Lower leg skin (tissue), 3 donors: ENCODE data around the gene LRP6.

Experiments used
- POLR2A ChIP-seq, 2 donors: fragments of 450-650 bp; IDR thresholded peaks; one replicate each; pipeline ENCODE4 v1.6.1; 2016 to 2017; ENCODE audit warnings: antibody characterized with exemption in 2 of 2, mild to moderate bottlenecking in 1 of 2, moderate library complexity in 1 of 2
- TF ChIP-seq, protein P1 (sequence below), 3 donors: fragments of 450-650 bp; IDR thresholded peaks; one replicate each; pipeline ENCODE4 v1.5.1; 2016; ENCODE audit warnings: antibody characterized with exemption in 3 of 3, mild to moderate bottlenecking in 3 of 3, moderate library complexity in 2 of 3

DNA sequence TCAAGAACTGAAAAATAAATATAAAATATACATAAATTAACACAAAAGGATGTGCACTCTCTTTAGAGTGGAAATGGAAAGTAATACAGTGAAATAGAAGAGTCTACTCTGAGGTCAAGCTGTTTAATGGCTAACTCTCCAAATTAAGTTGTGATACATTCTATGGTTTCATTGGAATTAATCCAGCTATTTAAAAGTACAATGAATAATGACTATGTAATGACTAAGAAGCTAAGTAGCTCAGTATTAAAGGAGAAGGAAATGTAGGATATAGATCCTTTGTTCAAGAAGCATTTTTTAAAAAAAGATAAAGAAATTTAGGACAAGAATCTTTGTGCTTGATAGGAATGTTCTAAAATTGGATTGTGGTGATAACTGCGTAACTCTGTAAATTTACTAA lies 85.3 kb downstream of the LRP6 start:
- TF ChIP-seq, protein P1, sequence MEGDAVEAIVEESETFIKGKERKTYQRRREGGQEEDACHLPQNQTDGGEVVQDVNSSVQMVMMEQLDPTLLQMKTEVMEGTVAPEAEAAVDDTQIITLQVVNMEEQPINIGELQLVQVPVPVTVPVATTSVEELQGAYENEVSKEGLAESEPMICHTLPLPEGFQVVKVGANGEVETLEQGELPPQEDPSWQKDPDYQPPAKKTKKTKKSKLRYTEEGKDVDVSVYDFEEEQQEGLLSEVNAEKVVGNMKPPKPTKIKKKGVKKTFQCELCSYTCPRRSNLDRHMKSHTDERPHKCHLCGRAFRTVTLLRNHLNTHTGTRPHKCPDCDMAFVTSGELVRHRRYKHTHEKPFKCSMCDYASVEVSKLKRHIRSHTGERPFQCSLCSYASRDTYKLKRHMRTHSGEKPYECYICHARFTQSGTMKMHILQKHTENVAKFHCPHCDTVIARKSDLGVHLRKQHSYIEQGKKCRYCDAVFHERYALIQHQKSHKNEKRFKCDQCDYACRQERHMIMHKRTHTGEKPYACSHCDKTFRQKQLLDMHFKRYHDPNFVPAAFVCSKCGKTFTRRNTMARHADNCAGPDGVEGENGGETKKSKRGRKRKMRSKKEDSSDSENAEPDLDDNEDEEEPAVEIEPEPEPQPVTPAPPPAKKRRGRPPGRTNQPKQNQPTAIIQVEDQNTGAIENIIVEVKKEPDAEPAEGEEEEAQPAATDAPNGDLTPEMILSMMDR (IDR thresholded peaks at IDR 0.05), result no peak
- TF ChIP-seq POLR2A (IDR thresholded peaks at IDR 0.05), result no peak
